ENCODE data around the gene ICAM1. TPM values are rescaled to one million over a fixed set of nuclear protein-coding genes. Genes with fewer than 3 reads are reported as not detected.
A peak's percentile ranks its signal among the peaks of the same experiment; 100 is the strongest.

Gene ICAM1
- total RNA-seq, 5 donors from 2014 or later (not counting 1 experiment from before 2014, with no cell fraction given): 4.2 to 11.0 (median 5.9) TPM

- peak overlapping the region; percentile 39 to 67 for H3K4me3 ChIP-seq (ENCODE audit: control insufficient read depth in 1 of 2, extremely low read depth in 1 of 2, low read length in 1 of 2)
- H3K4me1 Mint-ChIP-seq: peaks cover 57 to 69% (median 66%) of the 10 kb centered on the region in 3 donors
- DNase-seq: peak in 29 of 35 experiments; percentile 31 to 74 (median 51)
These were observed 21.4 kb downstream of the ICAM1 start for GRCh38 chr19:10292206-10292788.

GRCh38 chr19:10292789-10293636 lies 22.1 kb downstream of the ICAM1 start:
- no peak for ATAC-seq (replicated peaks in 1 of 4)
- no peaks in the 10 kb centered on the region for H3K9me3 ChIP-seq

More at GRCh38 chr19:10292206-10292788, 21.4 kb downstream of the ICAM1 start:
- H3K27ac ChIP-seq (ENCODE audit: low read length): no peak overlapping the region
- H3K27me3 ChIP-seq (replicated peaks in 1 of 2; ENCODE audit: control insufficient read depth in 2 of 2, extremely low read depth in 1 of 2, insufficient read depth in 2 of 2, low read length in 1 of 2): peaks cover 15 to 93% of the 10 kb centered on the region in 2 experiments
- WGBS (ENCODE audit: insufficient coverage): 2% methylated on average over 36 of the region's 45 CpGs
- CTCF ChIA-PET: interaction anchor here in 1 of 2 donors (1.2 to 1.7 kb wide), 3 partner anchors 12 to 33 kb away, joined by 3 to 6 read pairs (median 4); partner anchors contain the start of gene ICAM1
- H3K9me3 ChIP-seq: no peaks in the 10 kb centered on the region
- H3K9me3 Mint-ChIP-seq: no peaks in the 10 kb centered on the region
- peaks cover 33 to 89% of the 10 kb centered on the region in 2 experiments for H3K4me1 ChIP-seq (ENCODE audit: control insufficient read depth in 1 of 2, extremely low read depth in 1 of 2, insufficient read depth in 2 of 2, low read length in 2 of 2)
- peak overlapping the region; percentile 70 to 88 (median 73) for H3K4me3 Mint-ChIP-seq
- peak; percentile 20 to 52 (median 26) for ATAC-seq (replicated peaks in 1 of 4)
- H3K27me3 Mint-ChIP-seq: peaks cover 33 to 78% of the 10 kb centered on the region in 2 donors
- no peaks in the 10 kb centered on the region for H3K36me3 Mint-ChIP-seq
- POLR2A ChIA-PET: interaction anchor here in 1 of 2 donors (0.6 kb wide), 1 partner anchor 164 kb away, joined by 11 read pairs; no protein-coding TSS in a partner anchor
- no peaks in the 10 kb centered on the region for H3K36me3 ChIP-seq (ENCODE audit: control insufficient read depth in 2 of 2, extremely low read depth in 1 of 2, insufficient read depth in 1 of 2, low read length in 1 of 2)
- H3K27ac Mint-ChIP-seq: peak overlapping the region in 1 of 2 donors; percentile 16

DNA sequence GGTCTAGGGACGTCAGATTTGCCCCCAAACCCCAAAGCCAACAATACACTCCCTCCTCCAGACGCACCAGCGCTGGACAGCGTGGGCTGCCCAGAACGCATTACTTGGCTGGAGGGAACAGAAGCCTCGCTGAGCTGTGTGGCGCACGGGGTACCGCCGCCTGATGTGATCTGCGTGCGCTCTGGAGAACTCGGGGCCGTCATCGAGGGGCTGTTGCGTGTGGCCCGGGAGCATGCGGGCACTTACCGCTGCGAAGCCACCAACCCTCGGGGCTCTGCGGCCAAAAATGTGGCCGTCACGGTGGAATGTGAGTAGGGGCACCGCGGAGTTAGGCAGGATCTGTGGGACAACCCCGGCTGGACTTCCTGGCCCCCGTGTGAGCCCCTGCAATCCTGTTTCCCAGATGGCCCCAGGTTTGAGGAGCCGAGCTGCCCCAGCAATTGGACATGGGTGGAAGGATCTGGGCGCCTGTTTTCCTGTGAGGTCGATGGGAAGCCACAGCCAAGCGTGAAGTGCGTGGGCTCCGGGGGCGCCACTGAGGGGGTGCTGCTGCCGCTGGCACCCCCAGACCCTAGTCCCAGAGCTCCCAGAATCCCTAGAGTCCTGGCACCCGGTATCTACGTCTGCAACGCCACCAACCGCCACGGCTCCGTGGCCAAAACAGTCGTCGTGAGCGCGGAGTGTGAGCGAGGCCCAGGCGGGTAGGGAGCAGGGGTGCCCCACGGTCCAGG lies 22.9 kb downstream of the ICAM1 start:
- no peaks in the 10 kb centered on the region for H3K9me3 ChIP-seq
- no peak overlapping the region for H3K4me3 ChIP-seq (ENCODE audit: control insufficient read depth in 1 of 2, extremely low read depth in 1 of 2, low read length in 1 of 2)
- DNase-seq (no peak), ATAC-seq (replicated peaks in 1 of 4) (no peak)
- H3K4me3 Mint-ChIP-seq: peak overlapping the region in 1 of 3 donors; percentile 88
- H3K27ac ChIP-seq (ENCODE audit: low read length): no peak overlapping the region
- H3K4me1 Mint-ChIP-seq: peaks cover 46 to 56% (median 54%) of the 10 kb centered on the region in 3 donors
- ChIA-PET CTCF (interaction anchor here in 1 of 2 donors (0.5 kb wide), 1 partner anchor 61 kb away, joined by 5 read pairs; no protein-coding TSS in a partner anchor), POLR2A (no interaction called here)
- peaks cover 30 to 65% of the 10 kb centered on the region in 2 donors for H3K27me3 Mint-ChIP-seq
- H3K27ac Mint-ChIP-seq: peak overlapping the region in 1 of 2 donors; percentile 61
- H3K36me3 Mint-ChIP-seq: no peaks in the 10 kb centered on the region
- H3K4me1 ChIP-seq (ENCODE audit: control insufficient read depth in 1 of 2, extremely low read depth in 1 of 2, insufficient read depth in 2 of 2, low read length in 2 of 2): peaks cover 27 to 74% of the 10 kb centered on the region in 2 experiments
- peaks cover 13 to 78% of the 10 kb centered on the region in 2 experiments for H3K27me3 ChIP-seq (replicated peaks in 1 of 2; ENCODE audit: control insufficient read depth in 2 of 2, extremely low read depth in 1 of 2, insufficient read depth in 2 of 2, low read length in 1 of 2)
- WGBS (ENCODE audit: insufficient coverage): 29% methylated on average over 42 of the region's 49 CpGs
- no peaks in the 10 kb centered on the region for H3K36me3 ChIP-seq (ENCODE audit: control insufficient read depth in 2 of 2, extremely low read depth in 1 of 2, insufficient read depth in 1 of 2, low read length in 1 of 2)
- no peaks in the 10 kb centered on the region for H3K9me3 Mint-ChIP-seq

More at GRCh38 chr19:10292789-10293636, 22.1 kb downstream of the ICAM1 start:
- peaks cover 50 to 62% (median 59%) of the 10 kb centered on the region in 3 donors for H3K4me1 Mint-ChIP-seq
- H3K27ac ChIP-seq (ENCODE audit: low read length): no peak overlapping the region
- peaks cover 15 to 86% of the 10 kb centered on the region in 2 experiments for H3K27me3 ChIP-seq (replicated peaks in 1 of 2; ENCODE audit: control insufficient read depth in 2 of 2, extremely low read depth in 1 of 2, insufficient read depth in 2 of 2, low read length in 1 of 2)
- H3K36me3 ChIP-seq (ENCODE audit: control insufficient read depth in 2 of 2, extremely low read depth in 1 of 2, insufficient read depth in 1 of 2, low read length in 1 of 2): no peaks in the 10 kb centered on the region
- H3K4me3 Mint-ChIP-seq: peak overlapping the region; percentile 67 to 88 (median 70)
- DNase-seq: peak in 2 of 35 experiments; percentile 15 to 34
- H3K36me3 Mint-ChIP-seq: no peaks in the 10 kb centered on the region
- 27% methylated on average over 55 of the region's 56 CpGs for WGBS (ENCODE audit: insufficient coverage)
- H3K27me3 Mint-ChIP-seq: peaks cover 33 to 71% of the 10 kb centered on the region in 2 donors
- H3K4me1 ChIP-seq (ENCODE audit: control insufficient read depth in 1 of 2, extremely low read depth in 1 of 2, insufficient read depth in 2 of 2, low read length in 2 of 2): peaks cover 28 to 82% of the 10 kb centered on the region in 2 experiments
- ChIA-PET CTCF (interaction anchor here in 1 of 2 donors (1.2 to 1.4 kb wide), 2 partner anchors 13 to 34 kb away, joined by 3 to 4 read pairs; no protein-coding TSS in a partner anchor), POLR2A (no interaction called here)
- H3K27ac Mint-ChIP-seq: peak overlapping the region in 1 of 2 donors; percentile 61
- H3K9me3 Mint-ChIP-seq: no peaks in the 10 kb centered on the region
- peak overlapping the region; percentile 26 to 67 for H3K4me3 ChIP-seq (ENCODE audit: control insufficient read depth in 1 of 2, extremely low read depth in 1 of 2, low read length in 1 of 2)

DNA sequence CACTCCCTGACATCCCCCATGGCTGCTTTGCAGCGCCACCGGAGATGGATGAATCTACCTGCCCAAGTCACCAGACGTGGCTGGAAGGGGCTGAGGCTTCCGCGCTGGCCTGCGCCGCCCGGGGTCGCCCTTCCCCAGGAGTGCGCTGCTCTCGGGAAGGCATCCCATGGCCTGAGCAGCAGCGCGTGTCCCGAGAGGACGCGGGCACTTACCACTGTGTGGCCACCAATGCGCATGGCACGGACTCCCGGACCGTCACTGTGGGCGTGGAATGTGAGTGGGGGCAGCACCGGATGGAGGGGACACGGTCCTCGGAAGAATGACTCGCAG lies 23.4 kb downstream of the ICAM1 start:
- no peak for DNase-seq
- WGBS (ENCODE audit: insufficient coverage): 24% methylated on average over 18 of the region's 25 CpGs

GRCh38 chr19:10295305-10295846 lies 24.5 kb downstream of the ICAM1 start:
- ChIA-PET CTCF (no interaction called here), POLR2A (no interaction called here)
- peak overlapping the region; percentile 76 to 88 (median 79) for H3K4me3 Mint-ChIP-seq
- H3K36me3 ChIP-seq (ENCODE audit: control insufficient read depth in 2 of 2, extremely low read depth in 1 of 2, insufficient read depth in 1 of 2, low read length in 1 of 2): no peaks in the 10 kb centered on the region
- peaks cover 11 to 62% of the 10 kb centered on the region in 2 experiments for H3K27me3 ChIP-seq (replicated peaks in 1 of 2; ENCODE audit: control insufficient read depth in 2 of 2, extremely low read depth in 1 of 2, insufficient read depth in 2 of 2, low read length in 1 of 2)
- H3K4me1 ChIP-seq (ENCODE audit: control insufficient read depth in 1 of 2, extremely low read depth in 1 of 2, insufficient read depth in 2 of 2, low read length in 2 of 2): peaks cover 17 to 58% of the 10 kb centered on the region in 2 experiments
- H3K27ac ChIP-seq (ENCODE audit: low read length): no peak overlapping the region
- peak overlapping the region; percentile 52 to 55 for H3K27ac Mint-ChIP-seq
- H3K9me3 Mint-ChIP-seq: no peaks in the 10 kb centered on the region
- DNase-seq (peak in 34 of 35 experiments; percentile 46 to 83 (median 64)), ATAC-seq (replicated peaks in 1 of 4) (peak; percentile 69 to 78 (median 70))
- peaks cover 34 to 45% (median 42%) of the 10 kb centered on the region in 3 donors for H3K4me1 Mint-ChIP-seq
- H3K4me3 ChIP-seq (ENCODE audit: control insufficient read depth in 1 of 2, extremely low read depth in 1 of 2, low read length in 1 of 2): peak overlapping the region; percentile 48 to 61
- H3K27me3 Mint-ChIP-seq: peaks cover 31 to 53% of the 10 kb centered on the region in 2 donors
- H3K9me3 ChIP-seq: no peaks in the 10 kb centered on the region
- 2% methylated on average over 47 of the region's 48 CpGs for WGBS (ENCODE audit: insufficient coverage)
- no peaks in the 10 kb centered on the region for H3K36me3 Mint-ChIP-seq

More for the DNA sequence above, 23.4 kb downstream of the ICAM1 start:
- H3K9me3 ChIP-seq: no peaks in the 10 kb centered on the region
- CTCF ChIA-PET: no interaction called here
- no peak for ATAC-seq (replicated peaks in 1 of 4)
- H3K4me1 ChIP-seq (ENCODE audit: control insufficient read depth in 1 of 2, extremely low read depth in 1 of 2, insufficient read depth in 2 of 2, low read length in 2 of 2): peaks cover 23 to 69% of the 10 kb centered on the region in 2 experiments
- H3K27me3 ChIP-seq (replicated peaks in 1 of 2; ENCODE audit: control insufficient read depth in 2 of 2, extremely low read depth in 1 of 2, insufficient read depth in 2 of 2, low read length in 1 of 2): peaks cover 13 to 72% of the 10 kb centered on the region in 2 experiments
- no peak overlapping the region for H3K27ac Mint-ChIP-seq
- peaks cover 29 to 60% of the 10 kb centered on the region in 2 donors for H3K27me3 Mint-ChIP-seq
- POLR2A ChIA-PET: no interaction called here
- H3K4me1 Mint-ChIP-seq: peaks cover 41 to 51% (median 48%) of the 10 kb centered on the region in 3 donors
- no peaks in the 10 kb centered on the region for H3K36me3 ChIP-seq (ENCODE audit: control insufficient read depth in 2 of 2, extremely low read depth in 1 of 2, insufficient read depth in 1 of 2, low read length in 1 of 2)
- H3K36me3 Mint-ChIP-seq: no peaks in the 10 kb centered on the region
- no peaks in the 10 kb centered on the region for H3K9me3 Mint-ChIP-seq
- no peak overlapping the region for H3K4me3 ChIP-seq (ENCODE audit: control insufficient read depth in 1 of 2, extremely low read depth in 1 of 2, low read length in 1 of 2)
- no peak overlapping the region for H3K27ac ChIP-seq (ENCODE audit: low read length)
- peak overlapping the region in 1 of 3 donors; percentile 88 for H3K4me3 Mint-ChIP-seq

Measured in T-cell (primary cell).